ENCODE results near the gene OSER1.
A peak's percentile ranks its signal among the peaks of the same experiment; 100 is the strongest.
"Not testable (repeated sequence)": the region's sequence is repeated elsewhere in the genome, so short reads cannot be mapped to it uniquely, and the experiment has no call there.

OSER1 gene

DNA sequence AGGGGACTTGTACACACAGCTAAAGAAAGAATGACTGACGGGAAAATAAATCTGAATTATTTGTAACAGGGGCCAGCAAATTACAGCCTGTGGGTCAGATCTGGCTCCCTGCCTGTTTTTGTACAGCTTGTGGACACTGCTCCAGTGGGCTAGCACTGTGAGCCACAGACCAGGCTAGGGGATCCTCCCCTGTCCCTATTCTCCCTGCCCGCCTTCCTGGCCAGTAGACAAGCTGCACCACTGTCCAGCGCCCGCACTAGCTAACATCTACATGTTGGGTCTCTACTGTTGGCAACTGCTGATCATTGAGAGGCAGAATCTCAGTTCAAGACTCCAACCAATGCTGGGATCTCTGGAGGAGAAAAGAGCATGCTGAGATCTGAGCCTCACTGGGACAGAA is 10.7 kb downstream of the OSER1 start:
- DNase-seq, result no peak

DNA sequence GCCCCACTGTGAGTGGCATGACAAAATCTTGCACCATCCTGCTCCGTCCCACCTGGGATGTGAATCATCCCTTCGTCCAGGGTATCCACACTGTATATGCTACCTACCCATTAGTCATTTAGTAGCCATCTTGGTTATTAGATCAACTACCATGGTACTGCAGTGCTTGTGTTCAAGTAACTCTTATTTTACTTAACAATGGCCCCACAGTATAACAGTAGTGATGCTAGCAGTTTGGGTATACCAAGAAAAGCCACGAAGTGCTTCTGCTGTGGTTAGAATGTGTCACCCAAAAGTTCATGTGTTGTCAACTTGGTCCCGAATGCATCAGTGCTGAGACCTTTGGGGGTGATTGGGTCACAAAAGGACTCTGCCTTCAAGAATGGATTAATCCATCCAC is 11.7 kb downstream of the OSER1 start:
- DNase-seq, result no peak

DNA sequence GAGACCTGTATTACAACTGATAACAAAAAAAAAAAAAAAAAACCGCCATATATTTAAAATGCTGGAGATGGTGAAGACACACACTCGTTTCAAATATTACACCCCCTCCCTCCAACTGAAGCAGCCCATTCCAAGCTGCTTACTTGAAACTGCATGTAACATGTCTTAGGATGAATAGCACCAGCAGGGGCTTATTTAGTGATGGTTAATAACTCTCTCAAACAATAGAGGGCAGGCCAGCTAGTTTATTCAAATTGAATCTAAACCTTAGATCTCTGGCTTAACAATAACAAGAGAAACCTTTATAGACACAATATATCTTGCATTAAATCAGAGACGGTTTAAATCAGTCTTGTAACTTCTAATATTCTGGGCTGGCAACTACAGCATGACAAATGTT is 14.3 kb downstream of the OSER1 start:
- no peak for DNase-seq

DNA sequence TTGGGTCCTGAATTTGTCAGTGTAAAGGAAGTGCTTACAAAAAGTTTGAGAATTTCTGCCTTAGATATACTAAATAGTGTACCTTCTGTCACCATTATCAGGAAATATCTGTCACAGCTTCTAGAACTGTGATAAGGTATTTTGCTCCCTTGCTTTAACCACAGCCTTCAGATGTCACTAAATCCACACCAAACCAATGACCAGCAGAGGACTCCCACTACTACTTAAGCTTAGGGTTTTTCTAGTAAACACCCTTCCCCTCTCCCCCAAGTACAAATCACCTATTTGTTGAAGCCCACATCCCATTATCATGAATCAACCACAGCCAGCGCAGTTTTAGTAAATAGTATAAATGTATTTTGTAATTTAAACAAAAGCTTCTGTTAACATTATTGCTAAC is 15.0 kb downstream of the OSER1 start:
- DNase-seq, result no peak

DNA sequence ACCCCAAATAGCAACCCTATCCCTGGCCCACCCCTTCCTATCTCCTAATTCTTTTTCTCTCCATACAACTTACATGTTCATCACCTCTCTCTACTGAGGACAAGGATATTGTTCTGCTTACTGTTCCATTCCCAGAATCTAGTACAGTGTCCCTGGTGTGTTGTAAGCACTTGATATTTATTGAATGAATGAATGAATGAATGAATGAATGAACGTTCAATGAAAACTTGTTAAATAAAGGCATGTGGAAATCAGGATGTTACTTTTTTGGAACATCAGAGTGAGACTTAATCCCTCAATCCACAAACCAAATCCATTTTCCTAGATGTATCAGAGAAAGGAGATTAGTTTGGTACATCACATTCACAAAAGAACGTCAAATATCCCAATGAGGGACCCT is 16.8 kb downstream of the OSER1 start:
- DNase-seq, result no peak

DNA sequence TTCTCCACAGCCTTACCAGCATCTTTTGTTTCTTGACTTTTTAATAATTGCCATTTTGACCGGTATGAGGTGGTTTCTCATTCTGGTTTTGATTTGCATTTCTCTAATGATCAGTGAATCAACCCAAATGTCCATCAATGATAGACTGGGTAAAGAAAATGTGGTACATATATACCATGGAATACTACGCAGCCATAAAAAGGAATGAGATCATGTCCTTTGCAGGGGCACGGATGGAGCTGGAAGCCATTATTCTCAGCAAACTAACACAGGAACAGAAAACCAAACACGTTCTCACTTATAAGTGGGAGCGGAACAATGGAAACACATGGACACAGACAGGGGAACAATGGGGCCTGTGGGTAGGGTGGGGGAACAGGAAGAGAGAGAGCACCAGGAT is 18.9 kb downstream of the OSER1 start:
- DNase-seq, result not testable (repeated sequence)

DNA sequence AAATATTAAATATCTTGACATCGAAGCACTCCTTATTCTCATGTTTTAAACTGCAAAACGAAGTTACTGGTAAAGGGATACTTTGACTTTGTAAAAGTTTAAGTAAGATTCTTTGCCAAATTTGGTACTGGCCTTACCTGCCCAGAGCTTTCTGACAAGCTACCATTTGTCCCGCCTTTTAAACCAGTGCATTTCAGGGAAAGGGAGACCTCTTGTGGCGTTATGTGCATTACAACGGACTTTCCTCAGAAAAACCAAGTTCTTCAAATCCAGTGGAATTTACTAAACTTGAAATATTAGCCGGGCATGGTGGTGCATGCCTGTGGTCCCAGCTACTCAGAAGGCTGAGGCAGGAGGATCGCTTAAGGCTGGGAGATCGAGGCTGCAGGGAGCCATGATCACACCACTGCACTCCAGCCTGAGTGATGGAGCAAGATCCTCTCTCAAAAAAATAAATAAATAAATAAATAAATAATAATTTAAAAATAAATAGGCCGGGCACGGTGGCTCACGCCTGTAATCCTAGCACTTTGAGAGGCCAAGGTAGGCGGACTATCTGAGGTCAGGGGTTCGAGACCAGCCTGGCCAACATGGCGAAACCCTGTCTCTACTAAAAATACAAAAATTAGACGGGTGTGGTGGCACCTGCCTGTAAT is 20.2 kb downstream of the OSER1 start:
- peak; percentile 39 to 60 for DNase-seq

DNA sequence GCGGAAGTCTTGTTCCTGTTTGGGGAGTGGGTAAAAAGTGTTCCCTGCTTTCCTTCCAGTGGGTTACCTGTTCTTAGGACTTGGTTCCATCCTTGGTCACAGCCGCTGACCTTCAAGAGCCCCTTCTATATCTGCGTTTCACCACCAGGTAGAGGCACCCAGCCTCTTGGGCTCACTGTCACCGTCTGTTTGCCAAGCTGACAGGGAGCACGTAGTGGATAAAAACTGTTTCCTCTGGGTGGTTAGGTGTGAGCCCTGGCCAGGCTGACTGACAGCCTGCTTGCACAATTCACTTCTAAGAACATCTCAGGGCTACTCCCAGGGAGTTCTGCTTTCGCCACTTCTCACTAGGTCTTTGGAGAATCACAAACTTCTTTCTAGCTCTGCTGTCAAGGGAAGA is 21.8 kb downstream of the OSER1 start:
- DNase-seq, result no peak

DNA sequence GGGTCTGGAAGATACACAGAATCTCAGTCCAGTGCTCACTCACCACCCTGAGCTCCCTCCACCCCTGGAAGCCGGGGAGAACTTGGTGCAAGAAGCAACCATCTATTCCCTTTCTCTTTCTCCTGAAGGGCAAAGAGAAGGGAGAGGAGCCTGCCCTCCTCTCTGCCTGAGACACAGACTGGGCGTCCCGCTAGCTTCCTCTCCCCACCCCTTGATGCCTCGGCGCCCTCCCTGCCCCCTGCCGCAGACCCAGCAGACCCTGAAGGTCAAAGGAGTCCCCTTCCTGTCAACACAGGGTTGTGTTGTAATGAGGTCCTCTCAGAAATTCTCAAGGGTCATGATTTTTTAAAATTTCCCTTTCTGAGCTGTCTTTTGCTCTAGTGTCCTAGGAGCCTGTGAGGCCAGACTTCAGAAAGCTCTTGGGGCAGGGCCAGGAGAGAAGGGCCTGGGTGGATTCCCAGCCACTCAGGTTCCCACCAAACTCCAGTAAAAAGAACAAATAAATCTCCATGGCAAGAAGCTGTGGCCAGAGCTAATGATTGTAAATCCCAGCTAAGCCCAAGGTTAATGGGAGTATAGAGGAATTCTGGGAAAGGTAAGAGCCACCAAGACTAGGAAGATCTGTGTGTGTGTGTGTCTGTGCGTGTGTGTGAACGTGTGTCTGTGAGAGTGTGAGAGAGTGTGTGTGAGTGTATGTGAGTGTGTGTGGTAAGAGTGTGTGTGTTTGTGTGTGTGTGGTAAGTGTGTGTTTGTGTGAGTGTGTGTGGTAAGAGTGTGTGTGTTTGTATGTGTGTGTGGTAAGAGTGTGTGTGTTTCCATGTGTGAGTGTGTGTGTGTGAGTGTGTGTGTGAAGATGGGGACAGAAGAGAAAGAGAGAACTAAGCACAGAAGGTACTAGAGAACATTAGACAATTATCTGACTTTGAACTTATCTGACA is 22.5 kb downstream of the OSER1 start:
- no peak for DNase-seq

DNA sequence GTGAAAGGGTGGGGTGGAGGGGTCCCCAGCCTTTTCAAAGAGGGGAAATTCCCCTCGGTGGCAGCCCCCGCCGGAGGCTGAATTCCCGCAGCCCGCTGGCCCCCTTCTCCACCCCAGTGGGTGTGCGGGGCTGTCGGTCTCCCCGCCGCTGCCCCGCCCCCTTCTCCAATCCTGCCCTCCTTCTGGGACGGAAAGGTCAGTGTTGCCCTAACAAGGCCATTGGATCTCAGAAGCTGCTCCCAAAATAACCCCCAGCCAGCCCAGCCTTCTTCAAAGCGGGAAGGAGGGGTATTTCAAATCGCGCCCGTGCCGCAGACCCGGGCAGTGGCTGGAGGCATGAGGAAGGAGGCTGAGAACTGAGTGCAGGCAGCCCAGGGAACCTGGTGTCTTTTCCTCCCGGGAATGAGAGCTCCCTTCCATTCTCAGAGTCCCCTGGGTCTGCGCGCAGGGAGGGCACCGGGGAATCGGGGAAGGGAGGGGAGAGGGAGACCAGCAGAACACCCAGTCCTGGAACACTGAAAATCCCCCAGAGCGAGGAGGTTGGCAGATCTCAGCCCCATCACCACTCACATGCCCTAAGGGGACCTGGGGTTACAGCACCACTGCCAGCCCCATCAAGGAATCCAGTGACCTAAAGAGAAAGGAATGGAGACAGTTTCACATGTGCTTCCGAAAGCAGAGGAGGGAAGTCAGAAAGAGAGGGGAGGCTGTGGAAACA is 23.4 kb downstream of the OSER1 start, which contains the start of gene JPH2:
Gene JPH2, minus strand, starts transcription at position 135 of the 718 bp plus-strand sequence. CDS start 483 bp downstream, outside the sequence.
- DNase-seq, result no peak

DNA sequence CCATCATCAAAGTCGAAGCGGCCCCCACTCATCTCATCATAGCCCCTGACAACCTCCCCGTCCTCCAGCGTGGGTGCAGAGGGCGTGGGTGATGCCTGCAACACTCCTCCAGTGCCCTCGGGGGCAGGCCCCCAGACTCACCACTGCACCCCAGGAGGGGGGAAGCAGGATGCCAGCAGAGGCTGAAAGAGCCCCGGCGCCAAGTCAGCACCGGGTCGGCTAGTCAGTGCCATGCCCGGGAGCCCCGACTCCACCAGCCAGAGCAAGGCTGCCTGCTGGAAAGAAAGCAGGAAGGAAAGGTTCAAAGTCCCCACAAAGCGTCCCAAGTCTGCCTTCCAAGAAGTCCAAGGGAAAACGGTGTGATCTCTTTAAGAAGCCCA is 23.9 kb downstream of the OSER1 start:
- DNase-seq, result no peak

DNA sequence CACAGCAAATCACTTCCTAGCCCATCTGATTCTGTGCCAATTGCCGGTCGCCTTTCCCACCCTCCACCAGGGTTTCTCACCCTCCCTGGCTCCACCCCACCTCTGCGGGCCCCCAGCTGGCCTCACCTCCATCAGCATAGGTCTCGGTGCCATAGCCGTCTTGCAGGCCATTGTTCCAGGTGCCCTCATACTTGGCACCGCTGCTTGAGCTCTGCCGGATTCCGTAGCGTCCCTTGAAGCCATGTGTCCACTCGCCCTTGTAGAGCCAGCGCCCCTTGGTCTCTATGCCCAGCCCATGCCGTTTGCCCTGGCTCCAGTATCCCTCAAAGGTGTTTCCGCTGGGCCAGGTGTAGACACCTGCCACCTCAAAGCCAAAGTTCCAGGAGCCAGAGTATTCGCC is 24.4 kb downstream of the OSER1 start:
- no peak for DNase-seq

DNA sequence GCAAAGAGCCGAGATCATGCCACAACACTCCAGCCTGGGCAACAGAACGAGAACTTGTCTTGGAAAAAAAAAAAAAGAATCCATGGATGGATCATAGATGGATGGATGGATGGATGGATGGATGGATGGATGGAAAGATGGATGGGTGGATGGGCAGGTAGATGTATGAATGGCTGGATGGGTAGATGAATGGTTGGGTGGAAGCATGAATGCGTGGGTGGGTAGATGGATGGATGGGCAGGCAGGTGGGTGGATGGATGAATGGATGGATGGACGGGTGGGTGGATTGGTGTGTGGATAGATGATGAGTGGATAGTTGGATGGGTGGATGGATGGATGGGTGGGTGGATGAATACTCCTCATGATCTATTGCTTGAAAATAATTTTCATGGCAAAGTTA is 25.0 kb downstream of the OSER1 start:
- DNase-seq, result no peak

DNA sequence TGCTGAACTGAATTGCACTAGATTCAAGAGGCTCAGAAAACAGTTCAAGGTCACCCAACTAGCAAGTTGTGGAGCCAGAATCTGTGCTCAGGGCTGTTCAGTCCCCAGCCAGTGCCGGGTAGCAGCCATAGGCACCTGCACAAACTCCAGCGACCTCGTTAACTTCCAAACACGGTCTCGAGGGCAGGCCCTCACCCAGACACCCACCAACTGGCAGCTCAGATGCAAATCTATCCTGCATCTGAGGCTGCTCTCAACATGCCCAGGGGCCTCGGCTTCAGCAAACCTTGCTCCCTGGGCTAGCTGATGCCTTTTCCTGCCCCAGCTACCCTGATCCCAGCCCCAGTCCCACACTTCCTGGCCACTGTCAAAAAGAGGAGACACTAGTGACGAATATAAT is 27.3 kb downstream of the OSER1 start:
- DNase-seq, result no peak

DNA sequence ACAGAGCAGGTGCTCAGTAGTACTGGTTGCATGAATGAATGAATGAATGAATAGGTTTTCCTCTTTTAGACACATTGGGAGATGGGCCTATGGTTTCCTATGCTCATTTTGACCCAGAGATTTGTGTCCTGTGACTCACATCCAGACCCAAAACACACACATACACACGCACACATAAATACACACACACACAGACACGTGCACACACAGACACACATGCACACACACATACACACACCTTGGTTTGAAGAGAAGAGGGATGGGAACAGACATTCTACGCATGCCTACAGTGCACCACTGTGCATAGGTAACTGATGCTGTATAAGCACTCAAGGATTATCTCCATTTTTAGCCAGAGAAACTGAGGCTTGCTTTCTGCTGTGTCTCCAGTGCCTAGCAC is 27.7 kb downstream of the OSER1 start:
- no peak for DNase-seq

DNA sequence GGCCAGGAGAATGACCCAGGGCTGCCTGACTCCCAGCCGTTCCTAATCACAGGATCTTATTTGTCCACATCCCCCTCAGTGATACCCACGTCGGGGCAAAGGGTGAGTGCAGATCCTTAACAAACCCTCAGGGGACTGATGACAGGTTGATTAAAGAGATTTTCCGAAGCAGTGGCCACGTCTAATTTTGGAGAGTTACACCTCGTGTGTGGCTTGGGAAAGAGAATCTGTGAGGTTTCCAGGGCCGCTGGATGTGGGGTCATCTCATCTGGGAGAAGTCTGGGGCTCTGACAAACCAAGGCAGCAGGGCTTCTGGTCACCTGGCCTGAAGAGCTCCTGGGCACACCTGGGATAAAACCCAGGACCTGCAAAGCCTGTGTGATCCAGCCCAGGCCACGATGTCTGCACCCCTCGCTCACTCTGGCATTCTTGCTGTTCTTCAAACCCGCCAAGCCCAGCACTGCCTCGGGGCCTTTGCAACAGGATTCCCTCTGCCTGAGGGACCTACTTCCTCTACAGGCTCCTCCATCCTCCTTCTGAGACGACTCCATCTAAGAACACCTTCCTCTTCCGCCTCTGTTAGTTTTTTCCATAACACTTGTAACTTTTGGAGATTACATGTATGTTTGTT is 28.3 kb downstream of the OSER1 start:
- DNase-seq, result no peak

DNA sequence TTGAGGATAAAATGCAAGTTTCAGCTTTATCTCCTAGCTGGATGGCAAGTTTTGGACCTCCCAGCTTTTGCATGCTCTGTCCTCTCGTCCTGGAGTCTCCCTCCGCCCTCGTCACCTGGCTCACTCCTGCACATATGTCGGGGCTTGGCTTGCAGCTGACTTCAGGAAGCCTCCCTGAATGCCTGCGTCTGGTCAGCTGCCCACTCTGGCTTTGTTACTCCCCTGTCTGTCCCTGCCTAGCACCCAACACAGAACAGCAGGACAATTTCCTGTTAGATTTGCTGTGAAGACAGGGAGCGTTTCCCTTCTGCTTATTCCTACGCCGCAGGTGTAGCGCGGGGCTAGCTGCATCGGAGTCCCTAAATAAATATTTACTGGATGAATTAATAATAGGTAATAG is 29.0 kb downstream of the OSER1 start:
- no peak for DNase-seq

DNA sequence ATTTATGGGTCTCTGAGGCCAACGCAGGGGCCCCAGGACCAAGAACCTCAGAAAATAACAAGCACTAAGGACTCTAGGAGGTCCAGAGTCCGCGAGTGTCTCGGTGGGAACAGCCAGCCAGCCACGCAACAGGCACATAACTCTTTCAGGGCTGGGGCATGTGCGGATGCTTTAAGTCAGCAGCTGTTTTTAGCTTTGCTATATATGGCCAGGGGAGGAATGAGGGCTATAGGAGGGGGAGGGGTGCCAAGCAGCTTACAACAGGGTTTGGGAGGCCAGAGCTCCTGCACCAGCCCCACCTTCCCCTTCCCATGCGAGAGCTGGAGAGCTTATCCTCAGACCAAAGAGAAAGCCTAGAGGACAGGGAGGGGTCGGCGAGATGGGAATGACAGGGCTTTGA is 29.8 kb downstream of the OSER1 start:
- DNase-seq, result no peak

DNA sequence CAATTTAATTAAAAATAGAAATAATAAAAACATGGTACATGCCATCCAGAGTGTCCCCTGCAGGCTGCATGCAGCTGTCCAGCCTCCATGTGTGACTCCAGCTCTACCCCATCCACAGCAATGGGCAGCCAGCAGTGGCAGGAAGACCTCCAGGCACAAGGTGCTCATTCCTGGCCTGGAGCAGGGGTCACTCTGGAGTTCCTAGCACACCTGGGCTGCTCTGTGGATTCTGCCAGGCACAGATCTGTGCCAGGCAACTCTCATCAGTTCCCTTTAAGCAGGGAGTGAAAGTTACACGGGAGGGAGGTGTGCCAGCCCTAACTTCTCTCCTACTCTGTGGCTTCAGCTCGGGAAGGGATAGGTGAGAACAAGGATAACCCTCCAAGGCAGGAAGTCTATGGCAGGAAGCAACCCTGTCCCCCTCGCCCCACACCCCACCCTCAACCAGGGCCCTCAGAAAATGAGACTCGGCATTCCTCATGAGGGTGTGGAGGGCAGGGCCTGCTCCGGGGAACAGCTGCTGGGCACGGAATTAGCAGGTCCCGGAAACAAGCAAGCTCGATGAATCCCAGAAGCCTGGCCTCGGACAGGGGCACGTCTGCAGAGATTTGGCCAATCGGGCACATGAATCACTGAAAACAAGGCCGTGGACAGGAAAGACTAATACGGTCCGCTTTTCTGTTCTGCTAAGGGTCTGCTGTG is 33.6 kb downstream of the OSER1 start:
- DNase-seq, result no peak

DNA sequence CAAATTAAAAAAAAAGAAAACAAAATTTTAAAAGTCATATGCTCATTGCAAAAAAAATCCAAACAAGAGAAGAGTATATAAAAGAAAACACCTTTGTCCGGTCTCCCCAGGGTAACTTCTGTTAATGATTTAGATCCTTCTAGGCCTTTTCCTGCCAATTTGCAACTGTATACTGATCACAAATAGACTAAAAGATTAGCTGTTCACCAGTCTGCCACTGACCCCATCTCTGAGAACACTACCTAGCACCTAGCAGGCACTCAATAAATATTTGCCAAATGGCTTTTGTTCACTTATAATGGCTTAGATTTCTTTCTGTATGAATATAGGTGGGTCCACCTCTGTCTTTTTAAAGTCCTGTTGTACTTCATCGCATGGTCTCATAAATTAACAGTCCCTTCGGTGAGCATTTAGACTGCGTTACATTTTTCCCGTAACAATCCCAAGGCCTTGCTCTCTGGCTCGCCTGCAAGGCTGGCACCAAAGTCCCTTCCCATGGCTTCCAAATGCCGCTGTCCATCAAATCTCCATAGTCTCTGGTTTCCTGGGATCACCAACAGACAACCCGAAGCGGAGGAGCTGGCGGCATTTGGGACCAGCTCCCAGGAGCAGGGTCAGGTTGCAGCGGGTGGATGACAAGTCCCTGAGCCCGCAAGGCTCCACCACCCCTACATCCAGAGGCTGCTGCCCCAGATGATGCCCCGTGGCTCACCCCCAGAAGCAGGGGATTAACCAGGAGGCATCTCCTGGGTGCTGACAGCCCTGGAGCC is 35.4 kb downstream of the OSER1 start:
- no peak for DNase-seq

DNA sequence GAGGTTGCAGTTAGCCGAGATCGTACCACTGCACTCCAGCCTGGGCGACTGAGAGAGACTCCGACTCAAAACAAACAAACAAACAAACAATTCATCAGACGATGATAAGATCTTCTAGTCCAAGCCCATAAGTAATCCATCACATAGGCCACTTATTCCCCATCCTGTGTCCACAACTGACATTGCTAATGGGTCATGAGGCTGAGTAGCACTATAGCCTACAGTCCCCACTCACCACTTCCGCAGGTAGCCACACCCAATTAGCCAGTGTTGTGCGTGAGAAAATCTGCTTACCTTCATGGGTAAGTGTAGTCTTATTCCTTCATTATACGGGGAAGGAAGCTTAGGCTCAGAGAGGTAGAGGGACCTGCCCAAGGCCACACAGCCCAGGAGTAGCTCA is 36.7 kb downstream of the OSER1 start:
- no peak for DNase-seq

DNA sequence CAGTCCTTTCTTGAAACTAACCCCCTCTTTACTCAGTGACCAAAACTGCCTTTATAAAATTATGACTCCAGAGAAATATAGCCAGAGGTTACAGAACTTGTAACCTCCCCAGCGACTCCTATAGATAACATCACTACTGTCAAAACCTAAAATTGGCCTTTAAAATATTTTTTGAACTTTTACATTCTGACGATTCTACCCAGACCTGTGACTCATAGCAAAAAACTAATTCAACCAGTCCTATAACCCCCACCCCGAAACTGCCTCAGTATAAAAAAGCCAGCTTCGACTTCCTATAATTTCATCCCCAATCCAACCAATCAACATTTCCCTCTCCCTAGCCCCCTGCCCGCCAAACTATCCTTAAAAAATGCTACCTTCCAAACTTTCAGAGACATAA is 37.5 kb downstream of the OSER1 start:
- no peak for DNase-seq

All from CD4-positive, alpha-beta T cell treated with Interleukin-4 for 1 hour (primary cell).